Measurements from ENCODE around the gene ADAP1.

Gene ADAP1

DNA sequence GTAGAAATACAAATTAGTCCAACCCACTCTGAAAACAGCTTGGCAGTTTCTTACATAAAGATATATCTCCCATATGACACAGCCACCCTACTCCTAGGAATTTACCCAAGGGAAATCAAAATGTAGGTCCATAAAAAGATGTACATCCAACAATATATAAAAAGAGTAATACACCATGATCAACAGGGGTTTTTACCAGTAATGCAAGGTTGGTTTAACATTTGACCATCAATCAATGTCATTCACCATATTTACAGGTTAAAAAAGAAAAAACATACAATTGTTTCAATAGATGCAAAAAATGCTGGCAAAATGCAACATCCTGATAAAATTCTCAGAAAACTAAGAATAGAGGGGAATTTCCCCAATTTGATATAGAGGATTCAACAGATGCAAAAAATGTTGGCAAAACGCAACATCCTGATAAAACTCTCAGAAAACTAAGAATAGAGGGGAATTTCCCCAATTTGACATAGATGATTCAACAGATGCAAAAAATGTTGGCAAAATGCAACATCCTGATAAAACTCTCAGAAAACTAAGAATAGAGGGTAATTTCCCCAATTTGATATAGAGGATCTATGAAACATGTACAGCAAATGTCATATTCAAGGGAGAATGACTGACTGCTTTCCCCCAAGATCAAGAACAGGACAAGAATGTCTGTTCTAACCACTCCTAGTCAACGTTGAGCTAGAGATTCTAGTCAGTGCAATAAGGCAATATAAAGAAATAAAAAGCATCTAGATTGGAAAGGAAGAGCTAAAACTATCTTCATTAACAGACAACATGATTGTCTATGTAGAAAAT, 13.7 kb downstream of the ADAP1 start:
- Histone ChIP-seq H3K27ac (ENCODE audit: insufficient read depth in 1 of 2, low read depth in 1 of 2, low read length in 2 of 2, poor library complexity in 1 of 2, severe bottlenecking in 2 of 2) (no peak overlapping the region), H3K27me3 (replicated peaks in 2 of 5; ENCODE audit: control insufficient read depth in 4 of 5, insufficient read depth in 5 of 5, low read length in 4 of 5) (peaks cover 0 to 3% (median 0%) of the 10 kb centered on the region in 5 experiments), H3K9me3 (ENCODE audit: control extremely low read depth in 1 of 5, control insufficient read depth in 4 of 5, insufficient read depth in 2 of 5, low read depth in 1 of 5, low read length in 4 of 5) (peaks cover 0 to 17% (median 4%) of the 10 kb centered on the region in 5 experiments), H3K4me1 (ENCODE audit: control extremely low read depth in 1 of 4, control insufficient read depth in 4 of 4, insufficient read depth in 4 of 4, low read length in 3 of 4) (peaks cover 0 to 2% (median 0%) of the 10 kb centered on the region in 4 experiments), H3K4me3 (ENCODE audit: control insufficient read depth in 1 of 7, extremely low read depth in 1 of 7, insufficient read depth in 4 of 7, low read depth in 2 of 7, low read length in 6 of 7) (no peak overlapping the region), H3K36me3 (ENCODE audit: control insufficient read depth in 4 of 4, insufficient read depth in 4 of 4, low read length in 3 of 4) (no peaks in the 10 kb centered on the region)
- ChIA-PET CTCF (interaction anchor here (1.0 to 1.9 kb wide), 3 partner anchors 11 to 15 kb away, joined by 3 to 4 read pairs (median 4); no protein-coding TSS in a partner anchor), POLR2A (no interaction called here)
- peak in 1 of 3 donors; percentile 29 for DNase-seq
- no CpG with 5 or more reads among the region's 2 CpGs for WGBS (ENCODE audit: insufficient coverage)

DNA sequence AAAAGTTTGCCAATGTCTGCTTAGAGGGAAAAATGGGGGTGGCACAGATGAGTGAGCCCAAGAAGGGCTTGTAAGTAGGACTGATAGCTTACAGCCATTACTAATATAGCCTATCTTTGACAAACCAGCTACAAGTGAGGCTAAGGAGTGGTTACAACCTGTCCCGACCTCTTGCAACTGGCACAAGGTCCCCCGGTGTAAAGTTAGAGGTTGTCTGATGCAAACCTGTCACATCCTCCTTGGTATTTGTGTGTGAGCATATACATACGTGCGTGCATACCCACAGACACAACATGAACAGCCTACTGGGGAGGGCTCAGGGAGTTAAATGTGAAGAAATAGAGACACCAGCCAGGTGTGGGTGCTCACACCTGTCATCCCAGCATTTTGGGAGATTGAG, 14.6 kb downstream of the ADAP1 start:
- no peak overlapping the region for H3K4me3 ChIP-seq (ENCODE audit: control insufficient read depth in 1 of 7, extremely low read depth in 1 of 7, insufficient read depth in 4 of 7, low read depth in 2 of 7, low read length in 6 of 7)
- H3K4me1 ChIP-seq (ENCODE audit: control extremely low read depth in 1 of 4, control insufficient read depth in 4 of 4, insufficient read depth in 4 of 4, low read length in 3 of 4): peaks cover 0 to 2% (median 0%) of the 10 kb centered on the region in 4 experiments
- 100% methylated on average over 2 of the region's 4 CpGs for WGBS (ENCODE audit: insufficient coverage)
- peaks cover 0 to 3% (median 0%) of the 10 kb centered on the region in 5 experiments for H3K27me3 ChIP-seq (replicated peaks in 2 of 5; ENCODE audit: control insufficient read depth in 4 of 5, insufficient read depth in 5 of 5, low read length in 4 of 5)
- H3K36me3 ChIP-seq (ENCODE audit: control insufficient read depth in 4 of 4, insufficient read depth in 4 of 4, low read length in 3 of 4): no peaks in the 10 kb centered on the region
- ChIA-PET POLR2A (no interaction called here), CTCF (interaction anchor here (1.1 to 1.9 kb wide), 2 partner anchors 10 to 16 kb away, joined by 3 to 4 read pairs; no protein-coding TSS in a partner anchor)
- no peak for DNase-seq
- H3K9me3 ChIP-seq (ENCODE audit: control extremely low read depth in 1 of 5, control insufficient read depth in 4 of 5, insufficient read depth in 2 of 5, low read depth in 1 of 5, low read length in 4 of 5): peaks cover 0 to 17% (median 4%) of the 10 kb centered on the region in 5 experiments
- H3K27ac ChIP-seq (ENCODE audit: insufficient read depth in 1 of 2, low read depth in 1 of 2, low read length in 2 of 2, poor library complexity in 1 of 2, severe bottlenecking in 2 of 2): no peak overlapping the region

DNA sequence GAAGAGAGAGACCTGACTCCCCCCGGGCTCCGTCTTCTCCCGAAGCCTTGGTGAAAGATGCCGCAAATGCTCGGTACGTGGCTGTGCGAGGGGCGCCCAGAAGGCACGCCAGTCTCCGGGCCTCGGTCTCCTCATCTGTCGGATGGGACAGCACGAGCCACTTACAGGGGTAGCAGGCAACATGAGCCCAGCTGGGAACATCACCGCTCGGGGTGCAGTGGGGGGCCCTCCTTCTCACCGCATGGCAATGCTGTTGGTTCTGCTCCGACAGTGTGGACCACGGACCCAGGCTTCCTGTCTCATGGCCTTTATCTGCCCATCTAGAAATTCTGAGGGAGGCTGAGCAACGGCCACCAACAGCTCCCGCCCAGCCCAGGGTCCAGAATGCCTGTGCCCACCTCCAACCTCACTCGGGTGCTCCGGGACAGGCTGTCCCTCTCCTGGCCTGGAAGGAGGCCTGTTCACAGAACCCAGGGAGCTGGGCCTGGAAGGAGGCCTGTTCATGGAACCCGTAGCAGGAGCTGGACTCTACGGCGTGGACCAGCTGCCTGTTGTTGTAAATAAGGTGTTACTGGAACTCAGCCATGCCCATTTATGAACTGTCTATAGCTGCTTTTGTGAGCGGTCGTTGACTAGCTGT, 15.8 kb downstream of the ADAP1 start:
- no peak for DNase-seq
- H3K9me3 ChIP-seq (ENCODE audit: control extremely low read depth in 1 of 5, control insufficient read depth in 4 of 5, insufficient read depth in 2 of 5, low read depth in 1 of 5, low read length in 4 of 5): peaks cover 0 to 17% (median 4%) of the 10 kb centered on the region in 5 experiments
- no peak overlapping the region for H3K27ac ChIP-seq (ENCODE audit: insufficient read depth in 1 of 2, low read depth in 1 of 2, low read length in 2 of 2, poor library complexity in 1 of 2, severe bottlenecking in 2 of 2)
- no peak overlapping the region for H3K4me3 ChIP-seq (ENCODE audit: control insufficient read depth in 1 of 7, extremely low read depth in 1 of 7, insufficient read depth in 4 of 7, low read depth in 2 of 7, low read length in 6 of 7)
- peaks cover 0 to 3% (median 0%) of the 10 kb centered on the region in 4 experiments for H3K36me3 ChIP-seq (ENCODE audit: control insufficient read depth in 4 of 4, insufficient read depth in 4 of 4, low read length in 3 of 4)
- POLR2A ChIA-PET: no interaction called here
- peaks cover 0 to 3% (median 0%) of the 10 kb centered on the region in 5 experiments for H3K27me3 ChIP-seq (replicated peaks in 2 of 5; ENCODE audit: control insufficient read depth in 4 of 5, insufficient read depth in 5 of 5, low read length in 4 of 5)
- 94% methylated on average over 26 of the region's 27 CpGs for WGBS (ENCODE audit: insufficient coverage)
- CTCF ChIA-PET: interaction anchor here (0.6 kb wide), 1 partner anchor 15 kb away, joined by 3 read pairs; no protein-coding TSS in a partner anchor
- peaks cover 0 to 2% (median 0%) of the 10 kb centered on the region in 4 experiments for H3K4me1 ChIP-seq (ENCODE audit: control extremely low read depth in 1 of 4, control insufficient read depth in 4 of 4, insufficient read depth in 4 of 4, low read length in 3 of 4)

DNA sequence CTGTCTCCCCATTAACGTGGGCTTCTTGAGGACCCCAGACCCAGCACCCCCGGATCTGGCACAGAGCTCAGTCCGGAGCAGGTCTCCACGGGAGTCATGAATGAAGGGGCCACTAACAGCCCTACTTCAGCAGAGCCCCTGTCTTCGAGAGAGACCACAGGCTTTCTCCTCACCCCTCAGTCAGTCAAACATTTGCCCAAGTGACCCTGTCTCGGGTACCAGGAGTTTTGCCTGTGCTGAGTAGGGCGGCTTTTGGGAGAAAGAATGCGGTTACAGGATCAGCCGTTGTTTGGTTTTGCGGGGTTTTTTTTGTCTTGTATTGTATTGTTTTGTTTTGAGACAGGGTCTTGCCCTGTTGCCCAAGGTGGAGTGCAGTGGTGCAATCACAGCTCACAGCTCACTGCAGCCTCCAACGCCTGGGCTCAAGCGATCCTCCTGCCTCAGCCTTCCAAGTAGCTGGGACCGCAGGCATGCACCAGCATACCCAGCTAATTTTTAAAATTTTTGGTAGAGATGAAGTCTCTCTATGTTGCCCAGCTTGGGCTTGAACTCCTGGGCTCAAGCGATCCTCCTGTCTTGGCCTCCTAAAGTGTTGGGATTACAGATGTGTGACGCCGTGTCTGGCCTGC, 16.5 kb downstream of the ADAP1 start:
- POLR2A ChIA-PET: no interaction called here
- peak in 1 of 3 donors; percentile 15 for DNase-seq
- Histone ChIP-seq H3K36me3 (ENCODE audit: control insufficient read depth in 4 of 4, insufficient read depth in 4 of 4, low read length in 3 of 4) (peaks cover 0 to 3% (median 0%) of the 10 kb centered on the region in 4 experiments), H3K4me3 (ENCODE audit: control insufficient read depth in 1 of 7, extremely low read depth in 1 of 7, insufficient read depth in 4 of 7, low read depth in 2 of 7, low read length in 6 of 7) (no peak overlapping the region), H3K9me3 (ENCODE audit: control extremely low read depth in 1 of 5, control insufficient read depth in 4 of 5, insufficient read depth in 2 of 5, low read depth in 1 of 5, low read length in 4 of 5) (peaks cover 0 to 17% (median 4%) of the 10 kb centered on the region in 5 experiments), H3K27me3 (replicated peaks in 2 of 5; ENCODE audit: control insufficient read depth in 4 of 5, insufficient read depth in 5 of 5, low read length in 4 of 5) (peaks cover 0 to 3% (median 0%) of the 10 kb centered on the region in 5 experiments), H3K4me1 (ENCODE audit: control extremely low read depth in 1 of 4, control insufficient read depth in 4 of 4, insufficient read depth in 4 of 4, low read length in 3 of 4) (peaks cover 0 to 2% (median 0%) of the 10 kb centered on the region in 4 experiments), H3K27ac (ENCODE audit: insufficient read depth in 1 of 2, low read depth in 1 of 2, low read length in 2 of 2, poor library complexity in 1 of 2, severe bottlenecking in 2 of 2) (no peak overlapping the region)
- CTCF ChIA-PET: interaction anchor here (0.6 kb wide), 1 partner anchor 15 kb away, joined by 3 read pairs; no protein-coding TSS in a partner anchor
- WGBS (ENCODE audit: insufficient coverage): 98% methylated on average over 11 of the region's 16 CpGs

DNA sequence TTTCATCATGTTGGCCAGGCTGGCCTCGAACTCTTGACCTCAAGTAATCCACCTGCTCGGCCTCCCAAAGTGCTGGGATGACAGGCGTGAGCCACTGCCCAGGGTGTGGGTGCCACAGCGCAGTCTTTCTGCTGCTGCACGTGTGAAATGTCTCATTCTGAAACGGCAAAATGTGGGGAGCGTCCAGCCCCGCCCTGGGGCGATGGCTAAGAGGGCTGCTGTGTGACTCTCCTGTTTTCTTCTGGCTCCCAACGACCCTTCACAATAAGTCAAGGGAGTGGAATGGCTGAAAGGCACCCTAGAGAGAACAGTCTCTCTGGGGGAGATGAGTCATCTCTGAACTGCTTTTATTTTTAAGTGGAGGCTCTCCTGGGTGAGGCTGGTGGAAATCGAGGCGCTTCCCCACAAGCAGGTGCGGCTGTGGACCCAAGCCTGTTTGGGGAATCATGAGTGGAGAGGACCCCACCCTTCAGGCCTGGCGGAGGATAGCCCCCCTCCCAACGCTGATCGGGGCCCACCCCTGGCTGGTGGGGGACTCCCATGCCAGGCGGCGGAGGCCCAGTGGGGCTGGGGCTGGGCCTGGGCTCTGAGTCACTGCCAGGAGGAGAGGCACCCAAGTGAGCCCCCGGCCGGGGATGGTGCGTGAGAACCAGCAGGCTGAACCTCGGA, 18.0 kb downstream of the ADAP1 start:
- H3K9me3 ChIP-seq (ENCODE audit: control extremely low read depth in 1 of 5, control insufficient read depth in 4 of 5, insufficient read depth in 2 of 5, low read depth in 1 of 5, low read length in 4 of 5): peaks cover 0 to 12% (median 4%) of the 10 kb centered on the region in 5 experiments
- no peak overlapping the region for H3K27ac ChIP-seq (ENCODE audit: insufficient read depth in 1 of 2, low read depth in 1 of 2, low read length in 2 of 2, poor library complexity in 1 of 2, severe bottlenecking in 2 of 2)
- no peak overlapping the region for H3K4me3 ChIP-seq (ENCODE audit: control insufficient read depth in 1 of 7, extremely low read depth in 1 of 7, insufficient read depth in 4 of 7, low read depth in 2 of 7, low read length in 6 of 7)
- DNase-seq: peak in 2 of 3 donors; percentile 36 to 54
- POLR2A ChIA-PET: no interaction called here
- H3K36me3 ChIP-seq (ENCODE audit: control insufficient read depth in 4 of 4, insufficient read depth in 4 of 4, low read length in 3 of 4): peaks cover 0 to 7% (median 0%) of the 10 kb centered on the region in 4 experiments
- CTCF ChIA-PET: no interaction called here
- 97% methylated on average over 18 of the region's 22 CpGs for WGBS (ENCODE audit: insufficient coverage)
- peaks cover 0 to 2% (median 0%) of the 10 kb centered on the region in 4 experiments for H3K4me1 ChIP-seq (ENCODE audit: control extremely low read depth in 1 of 4, control insufficient read depth in 4 of 4, insufficient read depth in 4 of 4, low read length in 3 of 4)
- no peaks in the 10 kb centered on the region for H3K27me3 ChIP-seq (replicated peaks in 2 of 5; ENCODE audit: control insufficient read depth in 4 of 5, insufficient read depth in 5 of 5, low read length in 4 of 5)

DNA sequence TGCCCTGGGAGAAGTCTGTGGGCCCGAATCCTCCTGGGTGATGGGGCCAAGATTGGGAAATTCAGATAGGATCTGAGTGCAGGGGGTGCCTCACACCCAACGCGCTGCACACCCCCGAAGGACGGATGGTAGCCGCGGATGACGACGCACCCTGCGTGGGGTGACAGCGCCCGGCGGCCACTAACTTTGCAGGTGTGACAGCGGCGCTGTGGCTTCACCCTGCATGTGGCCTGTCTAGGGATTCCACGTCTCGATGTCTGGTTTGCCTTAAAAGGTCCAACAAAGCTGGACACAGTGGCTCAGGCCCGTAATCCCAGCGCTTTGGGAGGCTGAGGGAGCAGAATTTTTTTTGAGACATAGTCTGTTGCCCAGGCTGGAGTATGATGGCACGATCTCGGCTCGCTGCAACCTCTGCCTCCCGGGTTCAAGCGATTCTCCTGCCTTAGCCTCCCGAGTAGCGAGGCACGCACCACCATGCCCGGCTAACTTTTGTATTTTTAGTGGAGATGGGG, 18.6 kb downstream of the ADAP1 start:
- no peak for DNase-seq
- ChIA-PET POLR2A (no interaction called here), CTCF (no interaction called here)
- Histone ChIP-seq H3K27me3 (replicated peaks in 2 of 5; ENCODE audit: control insufficient read depth in 4 of 5, insufficient read depth in 5 of 5, low read length in 4 of 5) (no peaks in the 10 kb centered on the region), H3K4me3 (ENCODE audit: control insufficient read depth in 1 of 7, extremely low read depth in 1 of 7, insufficient read depth in 4 of 7, low read depth in 2 of 7, low read length in 6 of 7) (no peak overlapping the region), H3K36me3 (ENCODE audit: control insufficient read depth in 4 of 4, insufficient read depth in 4 of 4, low read length in 3 of 4) (peaks cover 0 to 7% (median 0%) of the 10 kb centered on the region in 4 experiments), H3K4me1 (ENCODE audit: control extremely low read depth in 1 of 4, control insufficient read depth in 4 of 4, insufficient read depth in 4 of 4, low read length in 3 of 4) (peaks cover 0 to under 1% (median 0%) of the 10 kb centered on the region in 4 experiments), H3K9me3 (ENCODE audit: control extremely low read depth in 1 of 5, control insufficient read depth in 4 of 5, insufficient read depth in 2 of 5, low read depth in 1 of 5, low read length in 4 of 5) (peaks cover 0 to 9% (median 4%) of the 10 kb centered on the region in 5 experiments), H3K27ac (ENCODE audit: insufficient read depth in 1 of 2, low read depth in 1 of 2, low read length in 2 of 2, poor library complexity in 1 of 2, severe bottlenecking in 2 of 2) (no peak overlapping the region)
- WGBS (ENCODE audit: insufficient coverage): 98% methylated on average over 26 of the region's 28 CpGs

Data from common myeloid progenitor, CD34-positive (primary cell).